Choroid plexus epithelial cell (primary cell): ENCODE data around the gene PKP4.

Source experiments
- DNase-seq: peaks from one replicate; pipeline ENCODE4 v3.0.0-alpha.2; 2010; ENCODE audit warnings: low read depth
- H3K4me3 ChIP-seq: 2 replicates; pipeline ENCODE4 v1.5.1; 2011; ENCODE audit warnings: low read depth, mild to moderate bottlenecking, control low read depth, low read length, moderate library complexity
- CTCF ChIP-seq: conservative IDR thresholded peaks from 2 replicates; pipeline ENCODE4 v1.5.1; 2011; ENCODE audit warnings: low read depth, mild to moderate bottlenecking, control low read depth, inconsistent platforms, low read length, moderate library complexity

The PKP4 gene

GRCh38 chr2:158499383-158499782 lies 42.6 kb downstream of the PKP4 start:
- TF ChIP-seq CTCF: no peak
- no peak overlapping the region for H3K4me3 ChIP-seq
- DNase-seq: no peak

DNA sequence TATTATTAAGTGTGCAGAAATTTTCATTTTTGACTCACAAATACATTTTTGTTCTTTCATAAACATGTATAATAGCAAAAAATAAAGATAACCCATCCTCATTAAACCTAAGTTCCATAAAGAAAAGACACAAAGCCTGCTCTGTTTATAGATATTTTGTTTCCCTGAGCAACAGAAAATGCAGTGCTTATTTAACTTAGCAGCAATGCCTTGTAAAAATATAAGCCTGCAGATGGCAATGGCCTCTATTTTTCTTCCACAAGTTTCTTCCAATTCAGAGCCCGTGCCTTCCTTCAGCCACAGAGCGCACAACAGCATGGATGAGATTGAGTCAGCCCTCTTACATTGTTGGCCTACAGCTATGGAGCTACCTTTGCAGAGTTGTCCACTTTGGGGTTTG lies 43.6 kb downstream of the PKP4 start:
- H3K4me3 ChIP-seq: no peak overlapping the region
- no peak for DNase-seq

DNA sequence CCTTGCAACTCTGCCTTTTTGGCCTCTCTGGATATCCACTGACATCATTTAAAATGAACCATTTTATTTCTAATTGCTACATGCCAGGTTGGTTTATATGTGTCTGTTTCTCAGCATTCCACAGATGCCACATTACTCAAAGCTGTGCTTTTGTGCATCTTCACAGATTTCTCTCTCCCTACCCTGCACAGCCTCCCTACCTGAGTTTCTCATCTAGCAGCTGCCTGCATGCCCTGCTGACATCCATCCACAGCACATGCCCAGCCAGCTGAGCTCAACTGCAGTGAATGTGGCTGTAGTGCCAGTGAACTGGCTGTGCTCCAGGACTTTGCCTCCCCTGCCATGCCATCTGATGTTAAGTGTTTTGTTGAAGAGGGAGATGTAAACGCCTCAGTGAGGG lies 44.5 kb downstream of the PKP4 start:
- no peak for TF ChIP-seq CTCF
- H3K4me3 ChIP-seq: no peak overlapping the region
- no peak for DNase-seq

More for the DNA sequence above, 43.6 kb downstream of the PKP4 start:
- no peak for TF ChIP-seq CTCF

- TF ChIP-seq CTCF: no peak
- DNase-seq: peak; percentile 80
- no peak overlapping the region for H3K4me3 ChIP-seq
Measured at GRCh38 chr2:158502974-158503373, 46.2 kb downstream of the PKP4 start.

DNA sequence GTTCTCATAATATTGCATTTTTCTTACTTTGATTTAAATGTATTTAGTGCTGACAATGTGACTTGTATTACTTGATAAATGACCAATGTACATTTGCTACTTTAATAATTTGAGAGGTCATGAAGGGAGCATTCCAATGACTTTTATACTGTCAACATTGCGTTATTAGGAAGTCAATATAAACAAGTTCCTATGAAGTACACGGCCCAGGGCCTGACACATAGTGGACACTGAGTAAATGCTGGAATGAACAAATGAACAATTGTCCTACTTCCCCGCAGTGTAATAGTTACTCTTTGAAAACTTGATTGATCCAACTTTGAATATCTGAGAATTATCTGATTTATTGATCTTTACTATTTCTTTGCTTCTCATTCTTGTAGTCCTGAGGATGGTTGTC lies 47.3 kb downstream of the PKP4 start:
- no peak for TF ChIP-seq CTCF
- no peak for DNase-seq
- no peak overlapping the region for H3K4me3 ChIP-seq

GRCh38 chr2:158505448-158505934 lies 48.7 kb downstream of the PKP4 start:
- DNase-seq: no peak
- TF ChIP-seq CTCF: no peak
- H3K4me3 ChIP-seq: no peak overlapping the region

- no peak for TF ChIP-seq CTCF
- H3K4me3 ChIP-seq: no peak overlapping the region
- no peak for DNase-seq
Measured at GRCh38 chr2:158507141-158507540, 50.4 kb downstream of the PKP4 start.
